ENCODE measurements around the gene KIF17.

Gene KIF17

GRCh38 chr1:20728371-20729154 lies 10.8 kb upstream of the KIF17 start:
- no peak for TF ChIP-seq CTCF (conservative IDR thresholded peaks at IDR 0.05; ENCODE audit: control insufficient read depth, insufficient read depth, low read depth, low read length)
- H3K4me3 ChIP-seq (ENCODE audit: control insufficient read depth, low read depth, low read length), result no peak overlapping the region

GRCh38 chr1:20727746-20728316 lies 10.0 kb upstream of the KIF17 start:
- peak; percentile 3 for TF ChIP-seq CTCF (conservative IDR thresholded peaks at IDR 0.05; ENCODE audit: control insufficient read depth, insufficient read depth, low read depth, low read length)
- H3K4me3 ChIP-seq (ENCODE audit: control insufficient read depth, low read depth, low read length), result no peak overlapping the region
- DNase-seq (ENCODE audit: low read depth), result no peak

More at GRCh38 chr1:20728371-20729154, 10.8 kb upstream of the KIF17 start:
- DNase-seq (ENCODE audit: low read depth), result no peak

GRCh38 chr1:20726932-20727745 lies 9.3 kb upstream of the KIF17 start:
- H3K4me3 ChIP-seq (ENCODE audit: control insufficient read depth, low read depth, low read length), result no peak overlapping the region
- no peak for TF ChIP-seq CTCF (conservative IDR thresholded peaks at IDR 0.05; ENCODE audit: control insufficient read depth, insufficient read depth, low read depth, low read length)
- DNase-seq (ENCODE audit: low read depth), result no peak

- H3K4me3 ChIP-seq (ENCODE audit: control insufficient read depth, low read depth, low read length), result no peak overlapping the region
- DNase-seq (ENCODE audit: low read depth), result no peak
- TF ChIP-seq CTCF (conservative IDR thresholded peaks at IDR 0.05; ENCODE audit: control insufficient read depth, insufficient read depth, low read depth, low read length), result no peak
Measured at GRCh38 chr1:20726118-20726911, 8.5 kb upstream of the KIF17 start.

GRCh38 chr1:20725189-20726117 lies 7.6 kb upstream of the KIF17 start:
- no peak for TF ChIP-seq CTCF (conservative IDR thresholded peaks at IDR 0.05; ENCODE audit: control insufficient read depth, insufficient read depth, low read depth, low read length)
- H3K4me3 ChIP-seq (ENCODE audit: control insufficient read depth, low read depth, low read length), result no peak overlapping the region
- DNase-seq (ENCODE audit: low read depth), result peak; percentile 89

Data from fibroblast of mammary gland (primary cell).